Activated T-helper 1 cell treated with anti-CD3 and anti-CD28 coated beads, Interleukin-12 subunit alpha, Interleukin-12 subunit beta, Interleukin-2, Interleukin-4 antibody, amounts not matched to agents 30 ng/mL and 10 ng/mL and 1 ng/mL, durations not matched to agents 14 hours and 24 hours and 36 hours (primary cell): ENCODE results near the gene COL23A1. TPM values are rescaled to one million over a fixed set of nuclear protein-coding genes. Genes with fewer than 3 reads are reported as not detected.

ENCODE experiments used
- DNase-seq: peaks from one replicate; pipeline ENCODE4 v3.0.0; 2021; ENCODE audit warnings: low spot score
- H3K27ac Mint-ChIP-seq: one replicate; pipeline ENCODE4 v1.8.0; 2021; ENCODE audit warnings: mild to moderate bottlenecking, mixed read lengths
- H3K27me3 Mint-ChIP-seq: one replicate; pipeline ENCODE4 v1.8.0; 2022; ENCODE audit warnings: mild to moderate bottlenecking, moderate library complexity, mixed read lengths; ENCODE audit not compliant: insufficient read depth
- H3K36me3 Mint-ChIP-seq: one replicate; pipeline ENCODE4 v1.8.0; 2021; ENCODE audit warnings: low read depth, mixed read lengths
- H3K4me1 Mint-ChIP-seq: one replicate; pipeline ENCODE4 v1.8.0; 2021; ENCODE audit warnings: low read depth, mixed read lengths
- H3K4me3 Mint-ChIP-seq: one replicate; pipeline ENCODE4 v1.8.0; 2021; ENCODE audit warnings: mild to moderate bottlenecking, moderate library complexity, mixed read lengths
- H3K9me3 Mint-ChIP-seq: one replicate; pipeline ENCODE4 v1.8.0; 2021; ENCODE audit warnings: mixed read lengths
- intact Hi-C: fragments of 100-400 bp; cut with micrococcal nuclease; formaldehyde crosslinking; loops from one replicate; pipeline ENCODE4 v1.15.1; 2024
- total RNA-seq: library from RNA; stranded (reverse); gene quantifications from 2 replicates; pipeline ENCODE4 v1.2.3, GENCODE V29; 2022

Gene COL23A1
- total RNA-seq, 1 donor from 2014 or later: not detected

- intact Hi-C loops: no loop called here
- Mint-ChIP-seq H3K36me3 (no peaks in the 10 kb centered on the region), H3K27me3 (no peaks in the 10 kb centered on the region), H3K4me1 (no peaks in the 10 kb centered on the region), H3K9me3 (no peaks in the 10 kb centered on the region), H3K27ac (no peak overlapping the region), H3K4me3 (no peak overlapping the region)
- DNase-seq: no peak
These were observed 150.6 kb downstream of the COL23A1 start for GRCh38 chr5:178439493-178440180.

GRCh38 chr5:178438796-178439195 lies 151.4 kb downstream of the COL23A1 start:
- no peak overlapping the region for H3K4me3 Mint-ChIP-seq
- intact Hi-C loops: no loop called here
- no peaks in the 10 kb centered on the region for H3K36me3 Mint-ChIP-seq
- no peak for DNase-seq
- H3K9me3 Mint-ChIP-seq: no peaks in the 10 kb centered on the region
- H3K4me1 Mint-ChIP-seq: no peaks in the 10 kb centered on the region
- no peaks in the 10 kb centered on the region for H3K27me3 Mint-ChIP-seq
- H3K27ac Mint-ChIP-seq: no peak overlapping the region

- intact Hi-C loops: no loop called here
- Mint-ChIP-seq H3K4me3 (no peak overlapping the region), H3K4me1 (no peaks in the 10 kb centered on the region), H3K9me3 (no peaks in the 10 kb centered on the region), H3K36me3 (no peaks in the 10 kb centered on the region), H3K27me3 (no peaks in the 10 kb centered on the region), H3K27ac (no peak overlapping the region)
- no peak for DNase-seq
These were observed 152.7 kb downstream of the COL23A1 start for GRCh38 chr5:178437386-178438075.

- Mint-ChIP-seq H3K4me1 (no peaks in the 10 kb centered on the region), H3K4me3 (no peak overlapping the region), H3K27ac (no peak overlapping the region), H3K36me3 (no peaks in the 10 kb centered on the region), H3K9me3 (no peaks in the 10 kb centered on the region), H3K27me3 (no peaks in the 10 kb centered on the region)
- no peak for DNase-seq
- intact Hi-C loops: no loop called here
These were observed 153.8 kb downstream of the COL23A1 start for GRCh38 chr5:178436326-178436940.

- no peak for DNase-seq
- no peaks in the 10 kb centered on the region for H3K27me3 Mint-ChIP-seq
- no peaks in the 10 kb centered on the region for H3K9me3 Mint-ChIP-seq
- H3K4me1 Mint-ChIP-seq: no peaks in the 10 kb centered on the region
- H3K4me3 Mint-ChIP-seq: no peak overlapping the region
- no peak overlapping the region for H3K27ac Mint-ChIP-seq
- no peaks in the 10 kb centered on the region for H3K36me3 Mint-ChIP-seq
- intact Hi-C loops: no loop called here
These were observed 154.6 kb downstream of the COL23A1 start for GRCh38 chr5:178435321-178436238.

GRCh38 chr5:178434851-178435250 lies 155.3 kb downstream of the COL23A1 start:
- H3K9me3 Mint-ChIP-seq: no peaks in the 10 kb centered on the region

GRCh38 chr5:178434016-178434761 lies 156.0 kb downstream of the COL23A1 start:
- Mint-ChIP-seq H3K9me3 (no peaks in the 10 kb centered on the region), H3K36me3 (no peaks in the 10 kb centered on the region), H3K4me3 (no peak overlapping the region), H3K27ac (no peak overlapping the region), H3K4me1 (no peaks in the 10 kb centered on the region), H3K27me3 (no peaks in the 10 kb centered on the region)
- intact Hi-C loops: no loop called here
- no peak for DNase-seq

More at GRCh38 chr5:178434851-178435250, 155.3 kb downstream of the COL23A1 start:
- Mint-ChIP-seq H3K4me1 (no peaks in the 10 kb centered on the region), H3K27me3 (no peaks in the 10 kb centered on the region), H3K27ac (no peak overlapping the region), H3K4me3 (no peak overlapping the region), H3K36me3 (no peaks in the 10 kb centered on the region)
- intact Hi-C loops: no loop called here
- no peak for DNase-seq

- Mint-ChIP-seq H3K36me3 (no peaks in the 10 kb centered on the region), H3K9me3 (no peaks in the 10 kb centered on the region), H3K4me1 (no peaks in the 10 kb centered on the region), H3K27me3 (no peaks in the 10 kb centered on the region), H3K4me3 (no peak overlapping the region), H3K27ac (no peak overlapping the region)
- intact Hi-C loops: no loop called here
- no peak for DNase-seq
These were observed 156.9 kb downstream of the COL23A1 start for GRCh38 chr5:178433273-178433775.

- H3K4me3 Mint-ChIP-seq: no peak overlapping the region
- intact Hi-C loops: no loop called here
- H3K4me1 Mint-ChIP-seq: no peaks in the 10 kb centered on the region
- H3K27me3 Mint-ChIP-seq: no peaks in the 10 kb centered on the region
- H3K36me3 Mint-ChIP-seq: no peaks in the 10 kb centered on the region
- H3K9me3 Mint-ChIP-seq: no peaks in the 10 kb centered on the region
- no peak overlapping the region for H3K27ac Mint-ChIP-seq
- DNase-seq: no peak
These were observed 157.5 kb downstream of the COL23A1 start for GRCh38 chr5:178432421-178433272.

- H3K9me3 Mint-ChIP-seq: no peaks in the 10 kb centered on the region
- H3K27me3 Mint-ChIP-seq: no peaks in the 10 kb centered on the region
- no peak overlapping the region for H3K27ac Mint-ChIP-seq
- no peaks in the 10 kb centered on the region for H3K4me1 Mint-ChIP-seq
- no peak for DNase-seq
- H3K4me3 Mint-ChIP-seq: no peak overlapping the region
- no peaks in the 10 kb centered on the region for H3K36me3 Mint-ChIP-seq
- intact Hi-C loops: no loop called here
These were observed 158.4 kb downstream of the COL23A1 start for GRCh38 chr5:178431782-178432165.

- no peaks in the 10 kb centered on the region for H3K9me3 Mint-ChIP-seq
- no peaks in the 10 kb centered on the region for H3K36me3 Mint-ChIP-seq
- no peak for DNase-seq
- H3K27ac Mint-ChIP-seq: no peak overlapping the region
- no peaks in the 10 kb centered on the region for H3K4me1 Mint-ChIP-seq
- H3K27me3 Mint-ChIP-seq: no peaks in the 10 kb centered on the region
- no peak overlapping the region for H3K4me3 Mint-ChIP-seq
- intact Hi-C loops: no loop called here
These were observed 159.0 kb downstream of the COL23A1 start for GRCh38 chr5:178431063-178431781.
